GM12878 (cell line): Measurements from ENCODE around the gene SHROOM3. TPM values are rescaled to one million over a fixed set of nuclear protein-coding genes. Genes with fewer than 3 reads are reported as not detected.

Source experiments
- ATAC-seq: fragments of 200-7000 bp; cut with Tn5 transposase; 3 replicates; pipeline ENCODE4 v1.9.1; 2020; ENCODE audit warnings: mild to moderate bottlenecking, moderate library complexity
- BruUV-seq: library from RNA; stranded (reverse); fragments of 400-500 nt; replicated peaks from 2 replicates; lab custom pipeline; 2021; lab: Mats Ljungman, UMichigan
- CTCF ChIA-PET: fragments of 300-600 bp; sonication (Branson Sonifier 250); formaldehyde crosslinking; extraction: SDS; loops from one replicate; lab custom pipeline; 2021; ENCODE audit warnings: inconsistent platforms; lab: Yijun Ruan, JAX
- POLR2A ChIA-PET: fragments of 350-600 bp; formaldehyde crosslinking; extraction: SDS; loops from one replicate; lab custom pipeline; 2021; ENCODE audit warnings: inconsistent platforms; lab: Charles Lee
- RAD21 ChIA-PET: fragments of 300-600 bp; sonication (Branson Sonifier 250); formaldehyde crosslinking; loops from one replicate; lab custom pipeline; 2023; ENCODE audit warnings: antibody characterized with exemption; ENCODE audit not compliant: unreplicated experiment; lab: Charles Lee
- SMC1A ChIA-PET: fragments of 300-600 bp; sonication (Branson Sonifier 250); formaldehyde crosslinking; loops from one replicate; lab custom pipeline; 2023; ENCODE audit not compliant: unreplicated experiment, uncharacterized antibody; lab: Charles Lee
- DNase-seq: peaks from one replicate; pipeline ENCODE4 v3.0.0-alpha.2; 2011; ENCODE audit warnings: low read depth, low spot score
- FAIRE-seq: peaks from 3 replicates; lab custom pipeline; 2011; peaks lifted over from hg19 to GRCh38; lab: Jason Lieb, UNC
- H2AFZ ChIP-seq: 2 replicates; pipeline ENCODE4 v1.6.0; 2011; ENCODE audit warnings: low read depth, low read length, control low read depth; ENCODE audit not compliant: control insufficient read depth
- H3K27ac ChIP-seq: 2 replicates; pipeline ENCODE4 v1.5.1; 2011; ENCODE audit warnings: control low read depth; ENCODE audit not compliant: control insufficient read depth, insufficient read depth
- H3K27me3 ChIP-seq, 2 experiments: replicated peaks in 1 of 2; 2 replicates each; pipeline versions ENCODE4 v1.6.0 to v1.6.1; 2011; ENCODE audit warnings: low read length in 1 of 2; ENCODE audit not compliant: control insufficient read depth in 2 of 2, insufficient read depth in 2 of 2
- H3K36me3 ChIP-seq, 2 experiments: 2 replicates each; pipeline ENCODE4 v1.5.1; 2011; ENCODE audit warnings: low read length in 1 of 2; ENCODE audit not compliant: control insufficient read depth in 2 of 2, insufficient read depth in 2 of 2
- H3K4me1 ChIP-seq: 2 replicates; pipeline ENCODE4 v1.6.1; 2011; ENCODE audit warnings: mild to moderate bottlenecking, low read length, moderate library complexity, mixed read lengths; ENCODE audit not compliant: control insufficient read depth, insufficient read depth
- H3K4me2 ChIP-seq: 2 replicates; pipeline ENCODE4 v1.6.0; 2011; ENCODE audit warnings: control low read depth; ENCODE audit not compliant: control insufficient read depth, insufficient read depth
- H3K4me3 ChIP-seq: fragments of 200-600 bp; sonication (generic); 2 replicates; pipeline ENCODE4 v1.5.1; 2016
- H3K79me2 ChIP-seq: 2 replicates; pipeline ENCODE4 v1.6.0; 2011; ENCODE audit warnings: low read length; ENCODE audit not compliant: control insufficient read depth, insufficient read depth
- H3K9ac ChIP-seq: 2 replicates; pipeline ENCODE4 v1.8.0; 2011; ENCODE audit warnings: low read length, control low read depth, mixed read lengths; ENCODE audit not compliant: control insufficient read depth, insufficient read depth
- H3K9me3 ChIP-seq: replicated peaks from 3 replicates; pipeline ENCODE4 v1.5.1; 2011; ENCODE audit warnings: mild to moderate bottlenecking, low read length; ENCODE audit not compliant: control insufficient read depth, insufficient read depth
- H4K20me1 ChIP-seq: 2 replicates; pipeline ENCODE4 v1.6.0; 2011; ENCODE audit not compliant: control insufficient read depth, insufficient read depth
- BACH1 ChIP-seq: fragments of 450-650 bp; IDR thresholded peaks from 2 replicates; pipeline ENCODE4 v1.6.1; 2017; ENCODE audit warnings: mild to moderate bottlenecking, borderline replicate concordance
- HDAC6 ChIP-seq: fragments of 200-600 bp; sonication (generic); IDR thresholded peaks from one replicate; pipeline ENCODE4 v1.8.0; 2017; ENCODE audit warnings: antibody characterized with exemption; ENCODE audit not compliant: unreplicated experiment
- NFYA ChIP-seq: IDR thresholded peaks from 2 replicates; pipeline ENCODE4 v1.6.1; 2011; ENCODE audit warnings: low read depth, mild to moderate bottlenecking, low read length, improper control_type of control experiment, borderline replicate concordance
- PKNOX1 ChIP-seq: fragments of 450-650 bp; IDR thresholded peaks from 2 replicates; pipeline ENCODE4 v1.6.1; 2016; ENCODE audit warnings: mild to moderate bottlenecking
- RUNX3 ChIP-seq: IDR thresholded peaks from 2 replicates; pipeline ENCODE4 v1.6.1; 2012; ENCODE audit warnings: low read length, inconsistent platforms
- TARDBP ChIP-seq: IDR thresholded peaks from 2 replicates; pipeline ENCODE4 v1.6.1; 2016; ENCODE audit warnings: borderline replicate concordance
- WGBS: methylation state at CpG from one replicate; pipeline ENCODE4 v1.1.6; 2016; ENCODE audit warnings: low lambda C conversion rate; ENCODE audit not compliant: insufficient replicate concordance, insufficient coverage; ENCODE audit errors: missing lambda C conversion rate; 5-methylcytosine and 5-hydroxymethylcytosine counted together
- in situ Hi-C: fragments of 300-500 bp; cut with MboI; formaldehyde crosslinking; loops from 9 replicates; pipeline ENCODE4 v1.14.3; 2018; ENCODE audit warnings: mixed read lengths
- intact Hi-C: fragments of 100-400 bp; cut with micrococcal nuclease; formaldehyde crosslinking; loops from one replicate; pipeline ENCODE4 v1.14.2; 2022; ENCODE audit not compliant: unreplicated experiment
- polyA plus RNA-seq, 11 experiments: library from polyadenylated mRNA; depleted of rRNA in 4 of 11; unstranded in 6 of 11; stranded (reverse) in 5 of 11; fragments of >200 nt; fragmentation: Nextera tagmentation in 4 of 11; fragmentation: Illumina TruSeq in 1 of 11; extraction: Ambion mirVana in 4 of 11; extraction: Trizol in 1 of 11; gene quantifications; 1 replicate in 1 of 11; 2 replicates in 10 of 11; pipeline versions ENCODE4 v1.2.1 to v1.2.3, GENCODE V29; 2011 to 2016; ENCODE audit warnings: inconsistent platforms in 2 of 11, missing spikeins in 2 of 11, low read depth in 1 of 11
- total RNA-seq, 4 experiments: library from RNA; depleted of rRNA in 3 of 4; stranded (reverse); fragments of >200 nt in 3 of 4; fragmentation: Illumina TruSeq in 1 of 4; extraction: Trizol in 1 of 4; gene quantifications; 2 replicates each; pipeline versions ENCODE4 v1.2.1 to v1.2.3, GENCODE V29; 2013 to 2021
- TF ChIP-seq, protein P1 (sequence below): fragments of 450-650 bp; IDR thresholded peaks from 2 replicates; pipeline ENCODE4 v1.6.1; 2014; ENCODE audit warnings: mild to moderate bottlenecking
- TF ChIP-seq, protein P2 (sequence below): fragments of 450-650 bp; formaldehyde crosslinking; IDR thresholded peaks from 2 replicates; pipeline ENCODE4 v1.5.0; 2022; ENCODE audit warnings: mild to moderate bottlenecking, missing genetic modification characterization
- TF ChIP-seq, protein P3 (sequence below): fragments of 450-650 bp; IDR thresholded peaks from 2 replicates; pipeline ENCODE4 v1.6.1; 2018; ENCODE audit warnings: mild to moderate bottlenecking, low read depth, moderate library complexity; ENCODE audit not compliant: partially characterized antibody

SHROOM3 gene
- total and polyA plus RNA-seq, 10 of the 15 experiments (the other 5 are each of a cell fraction or from before 2014, with no cell fraction given), result under 0.01 to 0.29 (median 0.08) TPM; not detected in 1

DNA sequence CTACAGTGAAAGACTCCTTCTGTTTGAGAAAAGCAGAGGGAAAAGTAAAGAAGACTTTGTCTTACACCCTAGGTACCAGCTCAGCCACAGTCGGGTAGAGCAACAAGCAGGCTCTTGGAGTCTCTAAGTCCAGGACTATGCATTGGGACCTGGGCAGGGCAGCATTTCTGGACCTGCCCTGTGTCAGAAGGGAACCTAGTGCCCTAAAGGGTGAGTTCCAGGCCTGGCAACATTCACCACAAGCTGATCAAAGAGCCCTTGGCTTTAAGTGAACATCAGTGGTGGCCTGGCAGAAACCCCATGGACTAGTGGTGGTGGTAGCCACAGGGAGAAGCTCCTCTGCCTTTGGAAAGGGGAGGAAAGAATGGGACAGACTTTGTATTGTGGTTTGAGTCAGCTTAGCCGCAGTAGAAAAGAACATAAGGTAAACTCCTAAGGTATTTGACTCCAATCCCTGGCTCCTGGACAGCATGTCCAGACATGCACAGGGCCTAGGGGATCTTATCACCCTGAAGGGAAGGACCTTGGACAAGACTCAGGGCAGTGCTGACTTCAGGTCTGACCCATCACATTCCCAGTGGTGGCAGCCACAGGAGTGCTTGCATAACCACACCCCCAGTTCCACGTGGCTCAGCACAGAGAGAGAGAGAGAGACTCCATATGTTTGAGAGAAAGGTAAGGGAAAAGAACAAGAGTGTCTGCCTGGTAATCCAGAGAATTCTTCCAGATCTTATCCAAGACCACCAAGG, 46.7 kb upstream of the SHROOM3 start:
- Histone ChIP-seq H3K9me3 (no peaks in the 10 kb centered on the region; the same call in 2 of the 3 replicates), H3K36me3 (no peaks in the 10 kb centered on the region), H3K79me2 (no peaks in the 10 kb centered on the region), H3K4me2 (no peak overlapping the region), H3K4me3 (no peak overlapping the region), H3K9ac (no peak overlapping the region), H2AFZ (no peak overlapping the region), H4K20me1 (no peaks in the 10 kb centered on the region), H3K4me1 (no peaks in the 10 kb centered on the region), H3K27ac (no peak overlapping the region), H3K27me3 (no peaks in the 10 kb centered on the region; a peak in 1 of 4 replicates)
- ChIA-PET POLR2A (interaction anchor here (0.6 kb wide), 2 partner anchors 43 to 45 kb away, joined by 3 to 4 read pairs; no protein-coding TSS in a partner anchor), CTCF (interaction anchor here (1.1 kb wide), 1 partner anchor 10 kb away, joined by 5 read pairs; no protein-coding TSS in a partner anchor), RAD21 (no interaction called here), SMC1A (interaction anchor here (1.0 to 1.5 kb wide), 2 partner anchors 10 to 11 kb away, joined by 3 to 4 read pairs; no protein-coding TSS in a partner anchor)
- intact Hi-C loops, result no loop called here
- TF ChIP-seq BACH1 (no peak), TARDBP (no peak), NFYA (no peak), HDAC6 (no peak), RUNX3 (no peak), PKNOX1 (no peak)
- TF ChIP-seq, protein P1, sequence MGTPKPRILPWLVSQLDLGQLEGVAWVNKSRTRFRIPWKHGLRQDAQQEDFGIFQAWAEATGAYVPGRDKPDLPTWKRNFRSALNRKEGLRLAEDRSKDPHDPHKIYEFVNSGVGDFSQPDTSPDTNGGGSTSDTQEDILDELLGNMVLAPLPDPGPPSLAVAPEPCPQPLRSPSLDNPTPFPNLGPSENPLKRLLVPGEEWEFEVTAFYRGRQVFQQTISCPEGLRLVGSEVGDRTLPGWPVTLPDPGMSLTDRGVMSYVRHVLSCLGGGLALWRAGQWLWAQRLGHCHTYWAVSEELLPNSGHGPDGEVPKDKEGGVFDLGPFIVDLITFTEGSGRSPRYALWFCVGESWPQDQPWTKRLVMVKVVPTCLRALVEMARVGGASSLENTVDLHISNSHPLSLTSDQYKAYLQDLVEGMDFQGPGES, result no peak
- TF ChIP-seq, protein P2, sequence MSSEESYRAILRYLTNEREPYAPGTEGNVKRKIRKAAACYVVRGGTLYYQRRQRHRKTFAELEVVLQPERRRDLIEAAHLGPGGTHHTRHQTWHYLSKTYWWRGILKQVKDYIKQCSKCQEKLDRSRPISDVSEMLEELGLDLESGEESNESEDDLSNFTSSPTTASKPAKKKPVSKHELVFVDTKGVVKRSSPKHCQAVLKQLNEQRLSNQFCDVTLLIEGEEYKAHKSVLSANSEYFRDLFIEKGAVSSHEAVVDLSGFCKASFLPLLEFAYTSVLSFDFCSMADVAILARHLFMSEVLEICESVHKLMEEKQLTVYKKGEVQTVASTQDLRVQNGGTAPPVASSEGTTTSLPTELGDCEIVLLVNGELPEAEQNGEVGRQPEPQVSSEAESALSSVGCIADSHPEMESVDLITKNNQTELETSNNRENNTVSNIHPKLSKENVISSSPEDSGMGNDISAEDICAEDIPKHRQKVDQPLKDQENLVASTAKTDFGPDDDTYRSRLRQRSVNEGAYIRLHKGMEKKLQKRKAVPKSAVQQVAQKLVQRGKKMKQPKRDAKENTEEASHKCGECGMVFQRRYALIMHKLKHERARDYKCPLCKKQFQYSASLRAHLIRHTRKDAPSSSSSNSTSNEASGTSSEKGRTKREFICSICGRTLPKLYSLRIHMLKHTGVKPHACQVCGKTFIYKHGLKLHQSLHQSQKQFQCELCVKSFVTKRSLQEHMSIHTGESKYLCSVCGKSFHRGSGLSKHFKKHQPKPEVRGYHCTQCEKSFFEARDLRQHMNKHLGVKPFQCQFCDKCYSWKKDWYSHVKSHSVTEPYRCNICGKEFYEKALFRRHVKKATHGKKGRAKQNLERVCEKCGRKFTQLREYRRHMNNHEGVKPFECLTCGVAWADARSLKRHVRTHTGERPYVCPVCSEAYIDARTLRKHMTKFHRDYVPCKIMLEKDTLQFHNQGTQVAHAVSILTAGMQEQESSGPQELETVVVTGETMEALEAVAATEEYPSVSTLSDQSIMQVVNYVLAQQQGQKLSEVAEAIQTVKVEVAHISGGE, result no peak
- TF ChIP-seq, protein P3, sequence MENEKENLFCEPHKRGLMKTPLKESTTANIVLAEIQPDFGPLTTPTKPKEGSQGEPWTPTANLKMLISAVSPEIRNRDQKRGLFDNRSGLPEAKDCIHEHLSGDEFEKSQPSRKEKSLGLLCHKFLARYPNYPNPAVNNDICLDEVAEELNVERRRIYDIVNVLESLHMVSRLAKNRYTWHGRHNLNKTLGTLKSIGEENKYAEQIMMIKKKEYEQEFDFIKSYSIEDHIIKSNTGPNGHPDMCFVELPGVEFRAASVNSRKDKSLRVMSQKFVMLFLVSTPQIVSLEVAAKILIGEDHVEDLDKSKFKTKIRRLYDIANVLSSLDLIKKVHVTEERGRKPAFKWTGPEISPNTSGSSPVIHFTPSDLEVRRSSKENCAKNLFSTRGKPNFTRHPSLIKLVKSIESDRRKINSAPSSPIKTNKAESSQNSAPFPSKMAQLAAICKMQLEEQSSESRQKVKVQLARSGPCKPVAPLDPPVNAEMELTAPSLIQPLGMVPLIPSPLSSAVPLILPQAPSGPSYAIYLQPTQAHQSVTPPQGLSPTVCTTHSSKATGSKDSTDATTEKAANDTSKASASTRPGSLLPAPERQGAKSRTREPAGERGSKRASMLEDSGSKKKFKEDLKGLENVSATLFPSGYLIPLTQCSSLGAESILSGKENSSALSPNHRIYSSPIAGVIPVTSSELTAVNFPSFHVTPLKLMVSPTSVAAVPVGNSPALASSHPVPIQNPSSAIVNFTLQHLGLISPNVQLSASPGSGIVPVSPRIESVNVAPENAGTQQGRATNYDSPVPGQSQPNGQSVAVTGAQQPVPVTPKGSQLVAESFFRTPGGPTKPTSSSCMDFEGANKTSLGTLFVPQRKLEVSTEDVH, result no peak
- ATAC-seq (no peak), DNase-seq (no peak), FAIRE-seq (no peak)
- no TSS peak for BruUV-seq
- in situ Hi-C loops, result no loop called here
- WGBS, result 30% methylated on average over 3 of the region's 3 CpGs
